PC-3 (cell line): ENCODE results near the gene MIB2.

Experiments
- CTCF ChIP-seq: fragments of 300-600 bp; sonication (generic); conservative IDR thresholded peaks from 2 replicates; pipeline ENCODE4 v1.5.1; 2017; ENCODE audit warnings: antibody characterized with exemption, low read depth, mild to moderate bottlenecking, low read length
- EZH2 ChIP-seq: fragments of 300-600 bp; sonication (generic); IDR thresholded peaks from one replicate; pipeline ENCODE4 v1.6.1; 2017; ENCODE audit warnings: antibody characterized with exemption, mild to moderate bottlenecking, low read length; ENCODE audit not compliant: unreplicated experiment

- TF ChIP-seq EZH2 (no peak), CTCF (peak; percentile 63)
Observed at GRCh38 chr1:1678581-1679380, 63.5 kb downstream of the MIB2 start.
